Heart left ventricle (tissue), 13 donors: Measurements from ENCODE around the gene TMEM131L.

Experiments used
- CTCF ChIP-seq, 12 donors: fragments of 200-600 bp; sonication (generic) in 4 of 12; IDR thresholded peaks; one replicate each; pipeline versions ENCODE4 v1.5.0 to v1.8.0; 2018 to 2022; ENCODE audit warnings: antibody characterized with exemption in 12 of 12, mild to moderate bottlenecking in 5 of 12
- POLR2A ChIP-seq, 2 donors: fragments of 450-650 bp; IDR thresholded peaks; one replicate each; pipeline ENCODE4 v1.6.1; 2017; ENCODE audit warnings: antibody characterized with exemption in 2 of 2, mild to moderate bottlenecking in 2 of 2, moderate library complexity in 2 of 2
- donor health status: ischemic (EF 13 %, LVEDD 7.1; RV severe dilation, severe dysfunction).
- donor health status: DM: no; HTN: yes; CAD: no.
- donor health status: DM: no; HTN: no; CAD: no.
- donor health status: ischemic (EF 25% LVEDD 6.9; RV normal size, moderate dysfunction).
- donor health status: ischemic (EF 25% LVEDD 5.7; RV mildly dilated, moderate dysfunction).
- donor health status: ischemic (EF 35%, LVEDD 5.7; RV mildly dilated, moderate dysfunction).
- donor health status: nonischemic (EF 11% LVEDD 7.7; RV severe dilation, severe dysfunction).
- donor health status: DM: yes; HTN: yes; CAD: no.
- donor health status: PGD.
- donor health status: ischemic (EF 29% LVEDD 5.4; RV normal size, mild dysfunction).
- donor health status: nonischemic (EF 23%, LVEDD 6.1; RV moderate dilation, normal function).

- no peak for TF ChIP-seq CTCF (IDR thresholded peaks at IDR 0.05)
- no peak for TF ChIP-seq POLR2A (IDR thresholded peaks at IDR 0.05)
These were observed 72.6 kb downstream of the TMEM131L start for GRCh38 chr4:153538487-153539357.
